CD4-positive, alpha-beta T cell treated with Interleukin-4 for 1 hour (primary cell): ENCODE measurements around the gene ZFAND2B.

Source experiments
- DNase-seq, 2 donors: peaks; one replicate each; pipeline ENCODE4 v3.0.0-alpha.2; 2020 to 2022

The ZFAND2B gene

DNA sequence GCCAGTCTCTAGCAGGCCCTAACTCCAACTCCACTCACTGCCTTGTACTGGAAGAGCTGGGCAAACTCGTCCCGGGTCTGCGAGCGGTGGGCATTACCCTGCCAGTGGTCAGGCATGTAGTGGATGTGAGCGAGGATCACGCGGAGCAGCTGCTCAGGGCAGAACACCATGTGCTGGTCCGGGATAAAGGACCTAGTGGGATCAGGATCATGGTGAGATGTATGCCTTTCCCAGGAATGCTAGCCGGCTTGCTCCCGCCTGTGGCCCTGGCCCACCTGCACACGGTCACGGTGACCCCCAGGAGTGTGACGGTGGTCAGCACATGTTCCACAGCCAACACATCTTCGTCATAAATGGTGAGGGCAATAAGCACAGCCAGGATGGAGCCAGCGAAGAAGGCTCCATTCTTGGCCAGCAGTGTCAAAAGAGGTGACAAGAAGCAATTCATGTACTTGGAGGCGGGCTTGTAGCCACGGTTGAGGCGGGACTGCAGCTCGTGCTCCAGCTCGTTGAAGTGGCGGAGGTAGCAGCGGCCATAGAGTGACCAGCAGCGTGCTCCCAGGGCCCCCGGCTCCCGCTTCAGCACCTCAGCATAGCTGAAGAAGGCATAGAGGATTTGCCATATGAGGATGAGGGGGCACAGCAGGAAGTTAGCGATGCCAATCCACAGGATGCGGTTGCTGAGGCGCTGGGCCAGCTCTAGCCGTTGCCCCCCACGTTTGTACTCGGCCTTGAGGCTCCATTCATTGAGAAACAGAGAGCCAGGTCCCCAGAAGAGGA, 17.4 kb downstream of the ZFAND2B start:
- DNase-seq: no peak

DNA sequence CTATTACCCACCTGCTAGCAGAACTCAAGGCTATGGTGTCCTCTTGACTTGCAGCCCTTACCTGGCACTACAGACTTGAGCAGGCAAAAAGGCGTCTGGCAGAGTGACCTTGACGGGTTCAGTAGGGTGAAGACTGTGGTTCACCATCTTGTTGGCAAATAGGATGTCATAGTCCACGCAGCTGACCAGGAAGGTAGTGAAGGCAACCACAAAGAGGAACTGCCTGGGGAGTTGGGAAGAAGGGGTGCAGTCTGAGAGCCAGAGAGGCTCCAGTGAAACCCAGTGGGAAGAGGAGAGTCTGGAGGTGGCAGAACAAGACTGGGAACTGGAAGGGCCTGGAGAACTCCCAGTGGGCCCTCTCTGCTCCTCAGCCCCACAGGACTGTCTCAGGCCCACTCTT, 18.8 kb downstream of the ZFAND2B start:
- DNase-seq: peak in 1 of 2 donors; percentile 42

- DNase-seq: no peak
Measured at GRCh38 chr2:219228041-219228910, 21.7 kb downstream of the ZFAND2B start.

DNA sequence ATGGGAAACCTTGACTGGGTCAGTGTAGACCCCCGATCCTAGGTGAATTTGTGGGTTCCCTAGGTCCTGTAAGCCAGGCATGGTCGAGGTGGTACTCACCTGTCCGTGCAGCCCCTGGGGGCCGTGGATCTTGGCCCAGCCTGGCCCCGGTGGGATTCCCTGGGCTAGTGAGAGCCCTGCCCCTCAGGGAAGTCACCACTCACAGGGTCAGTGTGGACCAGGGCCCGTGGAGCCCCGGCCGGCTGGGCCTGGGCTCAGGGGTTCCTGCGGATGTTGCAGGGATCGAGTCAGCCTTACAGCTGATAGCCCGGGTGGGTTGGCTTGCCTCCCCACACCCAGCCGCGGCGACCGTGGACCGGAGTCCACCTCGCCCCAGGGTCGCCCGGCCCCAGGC, 22.3 kb downstream of the ZFAND2B start:
- DNase-seq: no peak

DNA sequence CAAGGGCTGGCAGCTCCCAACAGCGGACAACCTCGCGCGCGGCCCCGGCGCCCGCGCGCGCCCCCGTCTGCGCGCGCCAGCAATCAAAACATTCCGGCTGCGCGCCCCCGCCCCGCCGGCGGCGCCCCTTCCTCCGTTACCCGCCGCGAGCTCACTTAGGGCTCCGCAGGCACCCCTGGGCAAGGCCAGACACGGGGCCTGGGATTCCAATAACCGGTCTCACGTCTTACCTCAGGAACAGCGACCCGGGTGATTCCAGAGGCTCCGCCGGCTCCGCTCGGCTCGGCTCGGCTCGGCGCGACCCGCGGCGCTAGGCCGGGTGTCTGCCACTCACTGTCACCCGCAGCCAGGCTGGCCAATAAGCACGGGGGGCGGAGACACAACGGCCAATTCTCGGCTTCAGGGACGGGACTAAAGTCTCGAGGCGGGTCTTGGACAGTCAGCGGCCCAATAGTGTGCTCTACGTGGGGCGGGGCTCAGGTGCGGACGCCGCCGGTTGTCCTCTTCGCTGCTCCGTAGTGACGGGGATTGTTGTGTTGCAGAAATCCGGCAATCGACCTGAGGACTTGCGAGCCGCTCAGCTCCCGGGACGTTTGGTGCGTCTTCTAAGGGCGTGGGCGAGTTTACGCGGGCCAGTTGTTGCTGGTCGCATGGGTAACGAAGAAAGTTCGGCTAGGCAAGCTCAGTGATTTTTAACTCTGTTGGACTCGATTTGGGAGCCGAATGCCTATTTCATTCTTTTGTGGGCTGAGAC, 22.9 kb downstream of the ZFAND2B start, which contains the start of the genes ANKZF1 and ATG9A:
ANKZF1 (plus strand) TSS at position 502 of the 754 bp plus-strand sequence. CDS start 452 bp downstream, outside the sequence.
ATG9A (minus strand) TSS at position 332 of the 754 bp plus-strand sequence. CDS start 1,612 bp downstream, outside the sequence.
- DNase-seq: peak; percentile 99

DNA sequence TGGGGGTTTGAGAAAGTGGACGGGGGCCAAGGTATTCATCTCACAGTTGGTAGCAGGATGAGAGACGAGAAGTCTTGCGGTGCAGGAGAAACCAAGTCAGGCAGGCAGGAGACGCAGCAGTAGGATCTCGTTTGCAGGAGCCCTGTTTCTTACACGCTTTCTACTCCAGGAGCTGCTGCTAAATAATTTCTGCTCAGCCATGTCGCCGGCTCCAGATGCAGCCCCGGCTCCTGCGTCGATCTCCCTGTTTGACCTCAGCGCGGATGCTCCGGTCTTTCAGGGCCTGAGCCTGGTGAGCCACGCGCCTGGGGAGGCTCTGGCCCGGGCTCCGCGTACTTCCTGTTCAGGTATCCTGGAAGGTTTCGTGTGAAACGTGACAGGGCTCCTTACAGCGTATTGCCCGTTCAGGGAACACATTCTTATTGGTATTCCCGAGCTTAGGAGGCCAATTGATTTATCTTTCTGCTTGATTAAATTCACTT, 23.5 kb downstream of the ZFAND2B start:
- DNase-seq: no peak

GRCh38 chr2:219234331-219234730, 27.7 kb downstream of the ZFAND2B start:
- no peak for DNase-seq

DNA sequence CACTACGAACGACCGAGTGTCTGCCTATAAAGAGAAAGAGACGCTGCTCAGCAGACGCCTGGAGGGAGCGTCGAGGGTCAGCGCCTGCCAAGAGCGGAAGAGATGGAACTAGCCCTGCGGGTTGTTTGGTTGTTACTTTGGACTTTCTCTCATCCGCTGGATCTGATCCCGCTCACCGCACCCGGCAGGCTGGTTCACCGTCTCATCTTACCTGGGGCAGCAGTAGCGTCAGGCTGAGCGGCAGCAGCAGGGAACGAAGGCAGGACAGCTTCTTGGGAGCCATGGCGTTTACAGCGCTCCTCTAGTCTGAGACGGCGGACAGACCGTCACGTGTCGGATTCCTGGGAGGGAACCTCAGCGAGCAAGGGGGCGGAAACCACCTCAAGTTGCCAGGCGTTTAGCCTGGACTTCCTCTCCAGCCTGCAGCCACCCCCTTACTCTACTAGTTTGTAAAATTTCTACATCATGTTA, 36.7 kb downstream of the ZFAND2B start:
- peak in 1 of 2 donors; percentile 41 for DNase-seq

DNA sequence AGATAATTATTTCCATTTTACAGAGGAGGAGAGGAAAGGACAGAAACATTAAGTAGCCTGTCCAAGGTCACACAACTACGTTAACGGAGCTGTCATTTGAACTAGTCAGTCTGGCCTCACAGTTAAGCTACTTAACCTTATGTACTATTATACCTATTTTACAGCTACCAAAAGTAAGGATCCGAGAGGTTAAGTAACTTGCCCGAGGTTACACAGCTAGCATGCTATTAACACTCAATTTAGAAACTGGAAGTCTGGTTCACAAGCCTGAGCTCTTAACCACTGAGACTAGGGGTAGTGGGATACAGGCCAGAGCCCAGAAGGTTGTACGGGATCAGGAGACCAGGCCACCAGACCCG, 38.2 kb downstream of the ZFAND2B start:
- no peak for DNase-seq

GRCh38 chr2:219245148-219245898, 38.7 kb downstream of the ZFAND2B start, which contains the start of the genes GLB1L and STK16:
Gene GLB1L, minus strand, starts transcription at chr2:219245444. Its CDS starts 1,871 bp downstream, at chr2:219243573.
Gene STK16, plus strand, starts transcription at chr2:219245479. Its CDS starts 521 bp downstream, at chr2:219246000.
- peak; percentile 87 to 89 for DNase-seq

DNA sequence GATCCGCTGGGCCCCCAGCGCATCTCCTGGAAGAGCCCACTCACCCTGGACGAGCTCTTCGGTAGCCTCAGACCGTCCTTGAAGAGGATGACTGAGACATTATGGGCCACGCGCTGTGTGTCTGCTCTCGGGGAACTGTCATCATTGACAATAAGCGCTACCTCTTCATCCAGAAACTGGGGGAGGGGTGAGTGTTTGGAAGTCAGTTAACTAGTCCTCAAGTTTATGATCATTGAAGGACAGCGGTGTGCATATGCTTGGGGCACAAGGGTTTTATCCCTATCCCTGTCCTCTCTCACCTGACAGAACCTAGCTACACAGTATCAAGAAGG, 39.3 kb downstream of the ZFAND2B start:
- no peak for DNase-seq

- no peak for DNase-seq
Measured at GRCh38 chr2:219246559-219246958, 40.0 kb downstream of the ZFAND2B start.

DNA sequence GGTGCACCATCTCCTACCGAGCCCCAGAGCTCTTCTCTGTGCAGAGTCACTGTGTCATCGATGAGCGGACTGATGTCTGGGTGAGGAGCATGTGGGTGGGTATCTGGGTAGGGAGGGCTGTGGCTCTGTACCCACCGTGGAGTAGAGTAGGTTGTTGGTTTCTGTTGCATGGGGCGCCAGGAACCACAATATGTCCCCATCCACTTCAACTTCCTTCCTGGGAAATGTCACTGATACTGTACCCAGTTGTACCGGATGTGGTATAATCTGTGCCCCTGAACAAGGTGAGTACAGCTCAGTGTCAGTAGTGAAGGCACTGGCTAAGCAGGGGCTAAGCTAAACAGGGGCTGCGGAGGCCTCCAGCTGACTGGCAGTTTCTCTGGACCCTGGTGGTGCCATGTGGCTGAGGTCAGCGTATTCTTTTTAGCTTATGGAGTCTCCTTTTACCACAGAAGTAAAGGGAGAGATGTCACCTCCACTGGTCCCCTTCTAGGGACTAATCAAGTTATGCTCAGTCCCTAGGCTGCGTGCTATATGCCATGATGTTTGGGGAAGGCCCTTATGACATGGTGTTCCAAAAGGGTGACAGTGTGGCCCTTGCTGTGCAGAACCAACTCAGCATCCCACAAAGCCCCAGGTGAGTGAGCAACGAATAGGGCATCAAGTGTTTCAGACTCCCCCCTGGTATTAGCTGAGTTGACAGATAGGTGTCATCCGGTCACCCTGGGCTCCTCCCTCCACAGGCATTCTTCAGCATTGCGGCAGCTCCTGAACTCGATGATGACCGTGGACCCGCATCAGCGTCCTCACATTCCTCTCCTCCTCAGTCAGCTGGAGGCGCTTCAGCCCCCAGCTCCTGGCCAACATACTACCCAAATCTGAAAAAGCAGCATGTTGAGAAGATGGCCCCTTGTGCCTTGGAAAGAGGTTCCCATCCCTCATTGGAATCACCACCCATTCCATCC, 41.4 kb downstream of the ZFAND2B start:
- peak; percentile 74 to 87 for DNase-seq

- no peak for DNase-seq
Measured at GRCh38 chr2:219248845-219249202, 42.2 kb downstream of the ZFAND2B start.

- DNase-seq: peak; percentile 69 to 70
Measured at GRCh38 chr2:219249203-219249980, 42.8 kb downstream of the ZFAND2B start.

DNA sequence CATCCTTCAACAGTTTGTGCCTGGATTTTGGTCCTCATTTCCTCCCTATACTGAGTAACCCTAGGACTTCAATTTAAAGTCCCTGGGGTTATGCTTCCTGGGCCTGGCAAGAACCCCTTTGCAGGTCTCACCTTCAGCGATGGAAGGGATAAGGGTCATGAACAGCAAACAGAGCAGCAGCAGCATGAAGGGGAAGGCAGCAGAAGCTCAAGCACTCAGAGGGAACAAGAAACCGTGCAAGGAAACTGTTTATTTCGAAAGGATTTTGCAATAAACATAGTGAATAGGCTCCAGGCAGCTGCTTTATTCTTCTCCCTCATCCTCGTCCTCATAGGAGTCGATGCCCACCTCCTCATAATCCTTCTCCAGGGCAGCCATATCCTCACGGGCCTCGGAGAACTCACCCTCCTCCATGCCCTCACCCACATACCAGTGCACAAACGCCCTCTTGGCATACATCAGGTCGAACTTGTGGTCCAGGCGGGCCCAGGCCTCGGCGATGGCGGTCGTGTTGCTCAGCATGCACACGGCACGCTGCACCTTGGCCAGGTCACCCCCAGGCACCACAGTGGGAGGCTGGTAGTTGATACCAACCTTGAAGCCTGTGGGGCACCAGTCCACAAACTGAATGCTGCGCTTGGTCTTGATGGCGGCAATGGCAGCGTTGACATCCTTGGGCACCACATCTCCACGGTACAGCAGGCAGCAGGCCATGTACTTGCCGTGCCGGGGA, 43.6 kb downstream of the ZFAND2B start:
- DNase-seq: no peak

GRCh38 chr2:219251656-219252055, 45.1 kb downstream of the ZFAND2B start:
- no peak for DNase-seq

DNA sequence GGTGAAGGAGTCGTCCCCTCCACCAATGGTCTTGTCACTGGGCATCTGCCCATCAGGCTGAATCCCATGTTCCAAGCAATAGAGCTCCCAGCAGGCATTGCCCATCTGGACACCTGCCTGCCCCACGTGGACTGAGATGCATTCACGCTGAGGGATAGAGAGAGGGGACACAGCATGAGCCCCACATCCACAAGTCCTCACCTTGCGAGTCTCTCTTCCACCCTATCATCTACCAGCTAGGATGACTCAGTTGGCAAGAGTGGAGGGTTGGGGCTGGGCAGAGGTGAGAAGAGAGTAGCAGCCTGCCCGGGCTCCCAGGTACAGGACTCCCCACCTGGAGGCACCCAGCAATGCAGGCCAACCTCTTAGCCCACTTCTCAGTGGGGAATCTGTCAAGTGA, 45.5 kb downstream of the ZFAND2B start:
- DNase-seq: peak in 1 of 2 donors; percentile 34

- no peak for DNase-seq
Measured at GRCh38 chr2:219252570-219252899, 46.0 kb downstream of the ZFAND2B start.
